Body of pancreas (tissue), 4 donors: ENCODE data around the gene MMP24. TPM values are rescaled to one million over a fixed set of nuclear protein-coding genes. Genes with fewer than 3 reads are reported as not detected.
A peak's percentile ranks its signal among the peaks of the same experiment; 100 is the strongest.
"Not testable (repeated sequence)": the region's sequence is repeated elsewhere in the genome, so short reads cannot be mapped to it uniquely, and the experiment has no call there.

Source experiments
- ATAC-seq: fragments of 150-250 bp; one replicate; pipeline ENCODE4 v1.9.1; 2016
- DNase-seq, 4 donors: peaks; one replicate each; pipeline ENCODE4 v3.0.0-alpha.2; 2019
- H3K27ac ChIP-seq, 4 donors: fragments of 200-600 bp; sonication (generic); 1 replicate in 3 of 4; 2 replicates in 1 of 4; pipeline versions ENCODE4 v1.5.1 to v1.6.1; 2016 to 2019; ENCODE audit warnings: mild to moderate bottlenecking in 1 of 4, mixed read lengths in 1 of 4, moderate library complexity in 1 of 4
- H3K27me3 ChIP-seq, 2 donors: fragments of 200-600 bp; sonication (generic); one replicate each; pipeline ENCODE4 v1.6.0; 2016; ENCODE audit warnings: mild to moderate bottlenecking in 1 of 2
- H3K36me3 ChIP-seq, 2 donors: fragments of 200-600 bp; sonication (generic); replicated peaks in 1 of 2; 2 replicates each; pipeline ENCODE4 v1.5.1; 2016; ENCODE audit warnings: low read depth in 2 of 2; ENCODE audit not compliant: insufficient read depth in 1 of 2
- H3K4me1 ChIP-seq: fragments of 200-600 bp; sonication (generic); one replicate; pipeline ENCODE4 v1.6.0; 2016
- H3K4me3 ChIP-seq, 2 donors: fragments of 200-600 bp; sonication (generic); 1 replicate in 1 of 2; 2 replicates in 1 of 2; pipeline ENCODE4 v1.5.1; 2016 to 2019
- H3K9me3 ChIP-seq, 3 donors: fragments of 200-600 bp; sonication (generic); 1 replicate in 2 of 3; 2 replicates in 1 of 3; pipeline ENCODE4 v1.5.1; 2016
- CTCF ChIP-seq, 7 experiments: fragments of 450-650 bp in 4 of 7; fragments of 200-600 bp in 3 of 7; sonication (generic) in 3 of 7; IDR thresholded peaks; one replicate each; pipeline ENCODE4 v1.5.1; 2016 to 2019; ENCODE audit warnings: antibody characterized with exemption in 7 of 7
- POLR2A ChIP-seq, 3 donors: fragments of 450-650 bp; IDR thresholded peaks; one replicate each; pipeline ENCODE4 v1.6.1; 2016; ENCODE audit warnings: antibody characterized with exemption in 3 of 3, mild to moderate bottlenecking in 2 of 3
- WGBS, 2 donors: methylation state at CpG; one replicate each; pipeline ENCODE4 v1.1.5; 2017; 5-methylcytosine and 5-hydroxymethylcytosine counted together
- intact Hi-C: fragments of 100-400 bp; cut with DNase I; formaldehyde crosslinking; loops from one replicate; pipeline ENCODE4 v1.15.1; 2023
- total RNA-seq, 2 donors: library from RNA; depleted of rRNA; stranded (reverse); fragments of >200 nt; gene quantifications; one replicate each; pipeline ENCODE4 v1.1.0, GENCODE V29; 2016

The MMP24 gene
- 1 to 10 TPM; 3.0 to 9.3 TPM for total RNA-seq

GRCh38 chr20:35226126-35226883 lies at the start of gene MMP24:
MMP24 (plus strand) TSS chr20:35226690; CDS start chr20:35226739, 49 bp downstream.
- Histone ChIP-seq H3K4me1 (peaks cover 10% of the 10 kb centered on the region), H3K9me3 (no peaks in the 10 kb centered on the region), H3K27ac (no peak within 1 kb of the TSS), H3K36me3 (no peaks in the 10 kb centered on the region), H3K4me3 (no peak within 1 kb of the TSS), H3K27me3 (no peaks in the 10 kb centered on the region)
- TF ChIP-seq POLR2A (IDR thresholded peaks at IDR 0.05) (no peak), CTCF (IDR thresholded peaks at IDR 0.05) (no peak)
- intact Hi-C loops, result no loop called here
- no peak for DNase-seq
- ATAC-seq, result peak; percentile 19
- WGBS, 2 donors, result 5 to 24% methylated on average over 10 to 34 of the region's 70 CpGs

DNA sequence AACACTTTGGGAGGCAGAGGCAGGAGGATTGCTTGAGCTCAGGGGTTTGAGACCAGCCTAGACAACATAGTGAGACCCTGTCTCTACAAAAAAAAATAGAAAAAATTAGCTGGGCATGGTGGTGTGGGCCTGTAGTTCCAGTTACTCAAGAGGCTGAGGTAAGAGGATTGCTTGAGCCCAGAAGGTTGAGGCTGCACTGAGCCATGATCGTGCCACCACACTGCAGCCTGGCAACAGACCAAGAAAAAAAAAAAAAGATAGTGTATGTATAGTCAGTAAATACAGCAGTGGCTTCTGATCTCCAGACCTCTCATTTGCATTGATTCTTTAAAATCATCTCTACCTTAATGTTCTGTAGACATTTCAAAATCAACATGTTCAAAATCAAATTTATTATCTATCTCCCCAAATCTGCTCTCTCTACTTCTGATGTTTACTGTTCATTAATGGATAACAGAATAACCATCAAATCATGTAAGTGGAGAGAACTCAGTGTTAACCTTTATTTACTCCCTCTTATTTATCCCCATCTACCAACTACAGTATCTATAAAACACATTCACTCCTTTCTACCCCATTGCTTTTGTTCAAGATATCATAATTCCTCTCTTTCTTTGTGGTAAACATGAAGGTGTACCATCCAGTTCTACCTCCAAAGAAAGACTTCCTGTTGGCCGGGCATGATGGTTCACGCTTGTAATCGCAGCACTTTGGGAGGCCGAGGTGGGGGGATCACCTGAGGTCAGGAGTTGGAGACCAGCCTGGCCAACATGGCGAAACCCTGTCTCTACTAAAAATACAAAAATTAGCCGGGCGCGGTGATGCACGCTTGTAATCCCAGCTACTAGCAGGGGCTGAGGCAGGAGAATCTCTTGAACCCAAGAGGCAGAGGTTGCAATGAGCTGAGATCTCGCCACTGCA lies 46.9 kb upstream of the MMP24 start:
- intact Hi-C loops, result no loop called here
- ATAC-seq, result no peak
- no peaks in the 10 kb centered on the region for H3K27me3 ChIP-seq
- 73 to 76% methylated on average over 11 of the region's 11 CpGs for WGBS, 2 donors
- TF ChIP-seq CTCF (IDR thresholded peaks at IDR 0.05), result no peak
- H3K9me3 ChIP-seq, result no peaks in the 10 kb centered on the region
- peaks cover 7% of the 10 kb centered on the region for H3K4me1 ChIP-seq
- H3K36me3 ChIP-seq, result no peaks in the 10 kb centered on the region
- no peak overlapping the region for H3K4me3 ChIP-seq
- H3K27ac ChIP-seq, result no peak overlapping the region
- DNase-seq, result no peak

- Histone ChIP-seq H3K36me3 (no peaks in the 10 kb centered on the region), H3K27ac (no peak overlapping the region), H3K4me3 (no peak overlapping the region), H3K27me3 (no peaks in the 10 kb centered on the region), H3K4me1 (peaks cover 7% of the 10 kb centered on the region), H3K9me3 (no peaks in the 10 kb centered on the region)
- intact Hi-C loops, result no loop called here
- TF ChIP-seq POLR2A (IDR thresholded peaks at IDR 0.05), result no peak
- no peak for TF ChIP-seq CTCF (IDR thresholded peaks at IDR 0.05)
- no peak for ATAC-seq
- DNase-seq, result no peak
- 86 to 90% methylated on average over 5 of the region's 5 CpGs for WGBS, 2 donors
Measured at GRCh38 chr20:35180266-35180665, 46.2 kb upstream of the MMP24 start.

DNA sequence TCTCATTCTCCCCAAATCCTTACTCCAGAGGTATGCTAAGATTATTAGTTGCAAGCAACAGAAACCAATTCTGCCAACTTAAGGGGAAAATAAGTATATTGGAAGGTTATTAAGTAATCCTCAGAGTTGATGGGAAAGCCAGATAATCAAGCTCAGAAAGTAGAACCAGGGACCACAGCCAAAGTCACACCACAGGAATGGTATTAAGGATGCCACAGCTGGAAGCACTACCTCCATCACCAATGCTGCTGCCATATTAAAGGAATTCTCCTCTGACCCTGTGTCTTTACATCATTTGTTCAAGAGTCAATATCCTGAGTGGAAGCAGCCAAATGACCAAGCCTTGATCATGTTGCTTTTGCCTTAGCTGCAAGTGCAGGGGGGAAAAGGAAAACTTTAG lies 44.8 kb upstream of the MMP24 start:
- no peak overlapping the region for H3K4me3 ChIP-seq
- ATAC-seq, result no peak
- TF ChIP-seq CTCF (IDR thresholded peaks at IDR 0.05) (no peak), POLR2A (IDR thresholded peaks at IDR 0.05) (no peak)
- no peak for DNase-seq
- H3K27me3 ChIP-seq, result no peaks in the 10 kb centered on the region
- no peaks in the 10 kb centered on the region for H3K36me3 ChIP-seq
- H3K4me1 ChIP-seq, result peaks cover 7% of the 10 kb centered on the region
- H3K9me3 ChIP-seq, result no peaks in the 10 kb centered on the region
- H3K27ac ChIP-seq, result no peak overlapping the region
- intact Hi-C loops, result no loop called here

DNA sequence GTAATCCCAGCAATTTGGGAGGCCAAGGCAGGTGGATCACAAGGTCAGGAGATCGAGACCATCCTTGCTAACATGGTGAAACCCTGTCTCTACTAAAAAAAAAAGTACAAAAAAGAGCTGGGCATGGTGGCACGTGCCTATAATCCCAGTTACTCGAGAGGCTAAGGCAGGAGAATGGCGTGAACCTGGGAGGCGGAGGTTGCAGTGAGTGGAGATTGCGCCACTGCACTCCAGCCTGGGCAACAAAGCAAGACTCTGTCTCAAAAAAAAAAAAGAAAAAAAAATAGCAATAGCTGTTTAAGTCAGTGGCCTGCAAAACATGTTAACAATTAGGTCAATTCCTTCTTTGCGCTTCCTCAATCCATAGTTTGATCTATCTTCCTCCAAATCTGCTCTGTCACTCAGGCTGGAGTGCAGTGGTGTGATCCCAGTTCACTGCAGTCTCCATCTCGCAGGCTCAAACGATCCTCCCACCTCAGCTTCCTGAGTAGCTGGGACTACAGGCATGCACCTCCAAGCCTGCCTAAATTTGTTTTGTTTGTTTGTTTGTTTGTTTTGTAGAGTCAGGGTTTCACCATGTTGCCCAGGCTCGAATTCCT lies 39.7 kb upstream of the MMP24 start:
- DNase-seq, H3K27me3 ChIP-seq, H3K27ac ChIP-seq, intact Hi-C loops, H3K4me1 ChIP-seq, H3K36me3 ChIP-seq, H3K4me3 ChIP-seq, ATAC-seq, H3K9me3 ChIP-seq: not testable (repeated sequence)
- 91% methylated on average over 10 of the region's 10 CpGs for WGBS, 2 donors
